Osteoblast (primary cell): ENCODE results near the gene INAVA. TPM values are rescaled to one million over a fixed set of nuclear protein-coding genes. Genes with fewer than 3 reads are reported as not detected.

Experiments
- DNase-seq: peaks from one replicate; pipeline ENCODE4 v3.0.0; 2011; ENCODE audit warnings: low spot score, mixed read lengths; ENCODE audit not compliant: insufficient read length; ENCODE audit errors: missing footprints
- H2AFZ ChIP-seq: 2 replicates; pipeline ENCODE4 v1.6.0; 2011; ENCODE audit warnings: mild to moderate bottlenecking, low read length
- H3K27ac ChIP-seq: 2 replicates; pipeline ENCODE4 v1.5.1; 2011; ENCODE audit warnings: mild to moderate bottlenecking, low read depth, low read length, moderate library complexity
- H3K27me3 ChIP-seq: 2 replicates; pipeline ENCODE4 v1.6.0; 2012; ENCODE audit warnings: mild to moderate bottlenecking, control low read depth, inconsistent platforms, low read length, moderate library complexity; ENCODE audit not compliant: insufficient read depth
- H3K36me3 ChIP-seq: 2 replicates; pipeline ENCODE4 v1.5.1; 2011; ENCODE audit warnings: mild to moderate bottlenecking, low read length, control low read depth, moderate library complexity; ENCODE audit not compliant: insufficient read depth
- H3K4me1 ChIP-seq: 2 replicates; pipeline ENCODE4 v1.5.1; 2011; ENCODE audit warnings: mild to moderate bottlenecking, low read length, control low read depth, moderate library complexity; ENCODE audit not compliant: insufficient read depth
- H3K4me2 ChIP-seq: 2 replicates; pipeline ENCODE4 v1.6.0; 2011; ENCODE audit warnings: mild to moderate bottlenecking, low read length; ENCODE audit not compliant: insufficient read depth
- H3K4me3 ChIP-seq: fragments of 200-600 bp; sonication (generic); 3 replicates; pipeline ENCODE4 v1.5.1; 2012; ENCODE audit warnings: mild to moderate bottlenecking, low read length, inconsistent platforms; ENCODE audit not compliant: insufficient read depth
- H3K79me2 ChIP-seq: 2 replicates; pipeline ENCODE4 v1.6.0; 2012; ENCODE audit warnings: mild to moderate bottlenecking, low read length, control low read depth, inconsistent platforms; ENCODE audit not compliant: insufficient read depth
- H3K9me3 ChIP-seq: 2 replicates; pipeline ENCODE4 v1.5.1; 2011; ENCODE audit warnings: low read depth, low read length, control low read depth
- H4K20me1 ChIP-seq: 2 replicates; pipeline ENCODE4 v1.6.0; 2012; ENCODE audit warnings: mild to moderate bottlenecking, low read length, control low read depth; ENCODE audit not compliant: insufficient read depth
- total RNA-seq: library from RNA; depleted of rRNA; stranded (reverse); fragments of >200 nt; gene quantifications from 2 replicates; pipeline ENCODE4 v1.2.3, GENCODE V29; 2012
- TF ChIP-seq, protein P1 (sequence below): IDR thresholded peaks from 2 replicates; pipeline ENCODE4 v1.5.1; 2011; ENCODE audit warnings: mild to moderate bottlenecking, low read depth, low read length, moderate library complexity; ENCODE audit errors: extremely low read depth

INAVA gene
- total RNA-seq, 1 donor: 0.36 TPM

GRCh38 chr1:200899451-200899915 lies 4.8 kb downstream of the INAVA start:
- Histone ChIP-seq H3K9me3 (no peaks in the 10 kb centered on the region), H3K4me2 (no peak overlapping the region), H3K36me3 (no peaks in the 10 kb centered on the region), H3K27me3 (peaks cover 2% of the 10 kb centered on the region), H2AFZ (no peak overlapping the region), H3K4me1 (no peaks in the 10 kb centered on the region), H3K79me2 (no peaks in the 10 kb centered on the region), H4K20me1 (no peaks in the 10 kb centered on the region), H3K27ac (no peak overlapping the region), H3K4me3 (no peak overlapping the region)
- no peak for DNase-seq
- TF ChIP-seq, protein P1, sequence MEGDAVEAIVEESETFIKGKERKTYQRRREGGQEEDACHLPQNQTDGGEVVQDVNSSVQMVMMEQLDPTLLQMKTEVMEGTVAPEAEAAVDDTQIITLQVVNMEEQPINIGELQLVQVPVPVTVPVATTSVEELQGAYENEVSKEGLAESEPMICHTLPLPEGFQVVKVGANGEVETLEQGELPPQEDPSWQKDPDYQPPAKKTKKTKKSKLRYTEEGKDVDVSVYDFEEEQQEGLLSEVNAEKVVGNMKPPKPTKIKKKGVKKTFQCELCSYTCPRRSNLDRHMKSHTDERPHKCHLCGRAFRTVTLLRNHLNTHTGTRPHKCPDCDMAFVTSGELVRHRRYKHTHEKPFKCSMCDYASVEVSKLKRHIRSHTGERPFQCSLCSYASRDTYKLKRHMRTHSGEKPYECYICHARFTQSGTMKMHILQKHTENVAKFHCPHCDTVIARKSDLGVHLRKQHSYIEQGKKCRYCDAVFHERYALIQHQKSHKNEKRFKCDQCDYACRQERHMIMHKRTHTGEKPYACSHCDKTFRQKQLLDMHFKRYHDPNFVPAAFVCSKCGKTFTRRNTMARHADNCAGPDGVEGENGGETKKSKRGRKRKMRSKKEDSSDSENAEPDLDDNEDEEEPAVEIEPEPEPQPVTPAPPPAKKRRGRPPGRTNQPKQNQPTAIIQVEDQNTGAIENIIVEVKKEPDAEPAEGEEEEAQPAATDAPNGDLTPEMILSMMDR: no peak

DNA sequence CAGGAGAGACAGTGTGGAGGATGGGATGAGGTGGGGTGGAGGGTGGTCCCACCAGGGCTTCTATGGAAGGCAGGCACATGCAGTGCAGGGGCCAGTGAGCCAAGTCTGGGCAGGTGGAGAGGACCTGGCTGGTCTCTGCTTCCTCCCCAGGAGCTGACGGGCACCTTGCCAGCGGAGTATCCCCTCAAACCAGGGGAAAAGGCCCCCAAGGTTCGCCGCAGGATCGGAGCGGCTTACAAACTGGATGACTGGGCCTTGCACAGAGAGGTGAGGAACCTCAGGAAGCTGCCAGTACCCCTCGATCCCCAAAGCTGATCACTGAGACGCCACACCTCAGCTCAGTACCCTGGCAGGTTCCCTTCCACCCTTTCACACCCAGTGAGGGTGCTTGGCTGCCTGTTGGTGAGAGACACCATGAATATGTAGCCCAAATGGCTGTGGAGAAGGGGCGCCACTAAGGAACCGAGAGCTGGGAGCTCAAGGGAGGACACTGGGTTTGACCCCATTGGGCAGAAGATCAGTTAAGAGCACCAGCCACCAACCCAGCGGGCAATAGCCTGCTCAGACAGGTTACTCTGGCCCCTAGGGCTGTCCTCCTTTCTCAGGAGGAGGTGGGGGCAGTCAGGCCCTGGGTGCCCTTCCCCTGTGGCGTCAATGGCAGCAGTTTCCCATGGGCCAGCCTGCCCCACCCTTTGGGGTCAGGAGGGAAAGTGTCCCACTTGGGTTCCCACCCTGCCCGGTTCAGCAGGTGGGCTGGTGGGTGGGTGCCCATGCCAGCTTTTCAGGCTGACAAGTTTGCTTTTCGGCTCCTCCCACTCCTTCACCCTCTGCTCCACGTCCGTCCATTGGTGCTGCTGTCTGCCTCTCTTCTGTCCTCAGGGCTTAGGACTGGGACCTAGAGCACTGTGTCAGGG lies 5.5 kb downstream of the INAVA start:
- Histone ChIP-seq H4K20me1 (no peaks in the 10 kb centered on the region), H3K4me2 (no peak overlapping the region), H3K9me3 (no peaks in the 10 kb centered on the region), H3K4me3 (no peak overlapping the region), H3K36me3 (no peaks in the 10 kb centered on the region), H2AFZ (no peak overlapping the region), H3K27ac (no peak overlapping the region), H3K79me2 (no peaks in the 10 kb centered on the region), H3K27me3 (peaks cover 2% of the 10 kb centered on the region), H3K4me1 (no peaks in the 10 kb centered on the region)
- DNase-seq: no peak
- TF ChIP-seq, protein P1: no peak

- no peak overlapping the region for H3K27ac ChIP-seq
- H3K36me3 ChIP-seq: no peaks in the 10 kb centered on the region
- no peak overlapping the region for H3K4me3 ChIP-seq
- no peaks in the 10 kb centered on the region for H3K79me2 ChIP-seq
- DNase-seq: no peak
- no peaks in the 10 kb centered on the region for H3K9me3 ChIP-seq
- H3K4me2 ChIP-seq: no peak overlapping the region
- H4K20me1 ChIP-seq: no peaks in the 10 kb centered on the region
- TF ChIP-seq, protein P1: no peak
- peaks cover 2% of the 10 kb centered on the region for H3K27me3 ChIP-seq
- H2AFZ ChIP-seq: no peak overlapping the region
- no peaks in the 10 kb centered on the region for H3K4me1 ChIP-seq
These were observed 6.2 kb downstream of the INAVA start for GRCh38 chr1:200900877-200901276.

DNA sequence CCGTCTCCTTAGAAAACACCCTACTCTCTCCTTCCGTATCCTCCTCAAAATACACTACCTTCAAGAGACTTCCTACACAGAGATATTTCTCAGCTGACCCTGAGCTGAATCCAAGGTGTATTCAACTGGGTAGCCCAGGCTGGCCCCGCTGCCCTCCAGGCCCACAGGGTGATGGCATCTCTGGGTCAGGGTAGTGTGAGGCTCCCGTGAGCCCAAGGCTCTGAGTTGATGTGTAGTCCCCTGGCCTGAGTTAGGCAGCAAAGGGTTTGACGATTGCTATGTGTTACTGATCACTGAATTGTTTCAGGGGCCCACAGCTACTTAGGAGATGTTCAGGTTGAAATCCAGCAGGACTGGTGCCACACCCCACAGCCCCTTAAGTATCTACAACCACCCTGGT lies 6.7 kb downstream of the INAVA start:
- no peak overlapping the region for H3K4me2 ChIP-seq
- H3K4me3 ChIP-seq: no peak overlapping the region
- peaks cover 2% of the 10 kb centered on the region for H3K27me3 ChIP-seq
- TF ChIP-seq, protein P1: no peak
- no peaks in the 10 kb centered on the region for H3K79me2 ChIP-seq
- no peaks in the 10 kb centered on the region for H3K36me3 ChIP-seq
- DNase-seq: no peak
- no peak overlapping the region for H3K27ac ChIP-seq
- H3K4me1 ChIP-seq: no peaks in the 10 kb centered on the region
- H2AFZ ChIP-seq: no peak overlapping the region
- no peaks in the 10 kb centered on the region for H3K9me3 ChIP-seq
- H4K20me1 ChIP-seq: no peaks in the 10 kb centered on the region
